SU-DHL-6 (cell line): Measurements from ENCODE around the gene ARMC7.

ENCODE experiments used
- H2AFZ ChIP-seq: fragments of 200-600 bp; sonication (generic); 2 replicates; pipeline ENCODE4 v1.6.1; 2014; ENCODE audit warnings: low read depth, mild to moderate bottlenecking, moderate library complexity, mixed read lengths, antibody characterized with exemption, low read length; ENCODE audit not compliant: severe bottlenecking
- H3F3A ChIP-seq: fragments of 200-600 bp; shearing (Covaris generic); 2 replicates; pipeline ENCODE4 v1.6.0; 2016; ENCODE audit warnings: antibody characterized with exemption, mild to moderate bottlenecking; ENCODE audit not compliant: insufficient read depth
- H3K27ac ChIP-seq: fragments of 200-600 bp; sonication (generic); 2 replicates; pipeline ENCODE4 v1.5.1; 2016; ENCODE audit warnings: low read depth, mild to moderate bottlenecking, low read length, moderate library complexity, mixed read lengths
- H3K27me3 ChIP-seq: fragments of 200-600 bp; sonication (generic), shearing (Covaris generic); 2 replicates; pipeline ENCODE4 v1.6.0; 2014; ENCODE audit warnings: mild to moderate bottlenecking, low read length
- H3K36me3 ChIP-seq: fragments of 200-600 bp; sonication (generic); 2 replicates; pipeline ENCODE4 v1.6.1; 2014; ENCODE audit warnings: mild to moderate bottlenecking, low read length, mixed read lengths
- H3K4me2 ChIP-seq: fragments of 300-600, 200-600 bp; shearing (Covaris generic), sonication (generic); 2 replicates; pipeline ENCODE4 v1.6.0; 2014; ENCODE audit warnings: low read length, low read depth, mild to moderate bottlenecking; ENCODE audit not compliant: poor library complexity, severe bottlenecking
- H3K4me3 ChIP-seq: fragments of 200-600 bp; sonication (generic); 2 replicates; pipeline ENCODE4 v1.5.1; 2014; ENCODE audit warnings: antibody characterized with exemption, low read length, mild to moderate bottlenecking, mixed read lengths; ENCODE audit not compliant: insufficient read depth, poor library complexity, severe bottlenecking
- H3K79me2 ChIP-seq: fragments of 200-600 bp; sonication (generic); 2 replicates; pipeline ENCODE4 v1.6.1; 2014; ENCODE audit warnings: mild to moderate bottlenecking, low read length, moderate library complexity; ENCODE audit not compliant: insufficient read depth
- H3K9ac ChIP-seq: fragments of 200-600 bp; sonication (generic); 2 replicates; pipeline ENCODE4 v1.7.0; 2014; ENCODE audit warnings: mild to moderate bottlenecking, low read length
- H3K9me2 ChIP-seq: fragments of 200-600 bp; sonication (generic); replicated peaks from 2 replicates; pipeline ENCODE4 v1.6.1; 2014; ENCODE audit warnings: low read length; ENCODE audit not compliant: insufficient read depth
- H3K9me3 ChIP-seq: fragments of 200-600 bp; sonication (generic); 2 replicates; pipeline ENCODE4 v1.6.1; 2014; ENCODE audit warnings: low read length, mixed read lengths; ENCODE audit not compliant: insufficient read depth
- H4K20me1 ChIP-seq: fragments of 200-600 bp; sonication (generic); 2 replicates; pipeline ENCODE4 v1.6.1; 2014; ENCODE audit warnings: low read depth, mild to moderate bottlenecking, antibody characterized with exemption, low read length, moderate library complexity, mixed read lengths
- CTCF ChIP-seq: fragments of 200-600 bp; sonication (generic); IDR thresholded peaks from one replicate; pipeline ENCODE4 v1.5.1; 2017; ENCODE audit warnings: antibody characterized with exemption, mild to moderate bottlenecking, low read length, moderate library complexity; ENCODE audit not compliant: insufficient read depth, poor library complexity, severe bottlenecking
- EZH2phosphoT487 ChIP-seq: fragments of 200-600 bp; sonication (generic), shearing (Covaris generic); conservative IDR thresholded peaks from 2 replicates; pipeline ENCODE4 v1.6.1; 2018; ENCODE audit warnings: mild to moderate bottlenecking, antibody characterized with exemption, low read length, moderate library complexity, mixed read lengths

Gene ARMC7

GRCh38 chr17:75064460-75064859, 45.3 kb upstream of the ARMC7 start:
- Histone ChIP-seq H3K36me3 (0 out of 2 replicates have a peak, but pooled peaks cover 2% of the 10 kb centered on the region), H2AFZ (no peak overlapping the region), H3K4me2 (no peak overlapping the region), H3K9me3 (no peaks in the 10 kb centered on the region), H3K27ac (no peak overlapping the region), H3F3A (no peaks in the 10 kb centered on the region), H3K27me3 (no peaks in the 10 kb centered on the region), H3K4me3 (no peak overlapping the region), H4K20me1 (no peaks in the 10 kb centered on the region), H3K9me2 (no peaks in the 10 kb centered on the region), H3K9ac (no peak overlapping the region), H3K79me2 (no peaks in the 10 kb centered on the region)
- TF ChIP-seq CTCF (no peak), EZH2phosphoT487 (no peak)

- Histone ChIP-seq H3K27ac (no peak overlapping the region), H4K20me1 (no peaks in the 10 kb centered on the region), H3K9me3 (no peaks in the 10 kb centered on the region), H3F3A (no peaks in the 10 kb centered on the region), H3K4me3 (no peak overlapping the region), H3K36me3 (0 out of 2 replicates have a peak, but pooled peaks cover 2% of the 10 kb centered on the region), H3K27me3 (no peaks in the 10 kb centered on the region), H3K9me2 (no peaks in the 10 kb centered on the region), H3K79me2 (no peaks in the 10 kb centered on the region), H3K9ac (no peak overlapping the region), H3K4me2 (no peak overlapping the region), H2AFZ (no peak overlapping the region)
- TF ChIP-seq CTCF: no peak
- TF ChIP-seq EZH2phosphoT487: no peak
Measured at GRCh38 chr17:75064867-75065561, 44.8 kb upstream of the ARMC7 start.

GRCh38 chr17:75065562-75066151, 44.1 kb upstream of the ARMC7 start:
- no peaks in the 10 kb centered on the region for H3K79me2 ChIP-seq
- H3K4me2 ChIP-seq: no peak overlapping the region
- no peaks in the 10 kb centered on the region for H3K9me2 ChIP-seq
- TF ChIP-seq CTCF (no peak), EZH2phosphoT487 (no peak)
- no peaks in the 10 kb centered on the region for H4K20me1 ChIP-seq
- H2AFZ ChIP-seq: no peak overlapping the region
- H3K9ac ChIP-seq: no peak overlapping the region
- H3K27me3 ChIP-seq: no peaks in the 10 kb centered on the region
- no peak overlapping the region for H3K4me3 ChIP-seq
- no peaks in the 10 kb centered on the region for H3K9me3 ChIP-seq
- no peak overlapping the region for H3K27ac ChIP-seq
- H3F3A ChIP-seq: no peaks in the 10 kb centered on the region
- H3K36me3 ChIP-seq: 0 out of 2 replicates have a peak, but pooled peaks cover 2% of the 10 kb centered on the region
